Stimulated activated CD4-positive, alpha-beta T cell treated with anti-CD3 and anti-CD28 coated beads, Interleukin-4, amount 100 ng/mL, for 24 hours (primary cell): ENCODE measurements around the gene RBMS3.
"Not testable (repeated sequence)": the region's sequence is repeated elsewhere in the genome, so short reads cannot be mapped to it uniquely, and the experiment has no call there.

Experiments
- DNase-seq: peaks from one replicate; pipeline ENCODE4 v3.0.0-alpha.2; 2020

Gene RBMS3

GRCh38 chr3:29991198-29991597 lies 710.3 kb downstream of the RBMS3 start:
- DNase-seq = no peak

GRCh38 chr3:30002797-30003196 lies 721.9 kb downstream of the RBMS3 start:
- no peak for DNase-seq

GRCh38 chr3:30003741-30004140 lies 722.9 kb downstream of the RBMS3 start:
- DNase-seq = no peak

GRCh38 chr3:30004481-30004880 lies 723.6 kb downstream of the RBMS3 start:
- DNase-seq = no peak

GRCh38 chr3:30006111-30006510 lies 725.2 kb downstream of the RBMS3 start:
- DNase-seq = no peak

GRCh38 chr3:30007668-30008067 lies 726.8 kb downstream of the RBMS3 start:
- no peak for DNase-seq

- DNase-seq = no peak
Measured at GRCh38 chr3:30011237-30011803, 730.4 kb downstream of the RBMS3 start.

- peak; percentile 58 for DNase-seq
Measured at GRCh38 chr3:30012941-30013543, 732.2 kb downstream of the RBMS3 start.

GRCh38 chr3:30017901-30018300 lies 737.0 kb downstream of the RBMS3 start:
- DNase-seq = no peak

- DNase-seq = no peak
Measured at GRCh38 chr3:30020380-30020779, 739.5 kb downstream of the RBMS3 start.

- DNase-seq = no peak
Measured at GRCh38 chr3:30024466-30024865, 743.6 kb downstream of the RBMS3 start.

- DNase-seq = no peak
Measured at GRCh38 chr3:30026851-30027250, 746.0 kb downstream of the RBMS3 start.

GRCh38 chr3:30034246-30034991 lies 753.5 kb downstream of the RBMS3 start:
- DNase-seq = no peak

- DNase-seq = no peak
Measured at GRCh38 chr3:30035935-30036567, 755.2 kb downstream of the RBMS3 start.

GRCh38 chr3:30040126-30040525 lies 759.3 kb downstream of the RBMS3 start:
- DNase-seq = no peak

GRCh38 chr3:30041481-30041880 lies 760.6 kb downstream of the RBMS3 start:
- not testable (repeated sequence) for DNase-seq

- peak; percentile 69 for DNase-seq
Measured at GRCh38 chr3:30042274-30042859, 761.5 kb downstream of the RBMS3 start.

- DNase-seq = no peak
Measured at GRCh38 chr3:30042916-30043555, 762.2 kb downstream of the RBMS3 start.

GRCh38 chr3:30044515-30044914 lies 763.6 kb downstream of the RBMS3 start:
- DNase-seq = no peak

- no peak for DNase-seq
Measured at GRCh38 chr3:30048431-30048830, 767.6 kb downstream of the RBMS3 start.

- not testable (repeated sequence) for DNase-seq
Measured at GRCh38 chr3:30050116-30050515, 769.2 kb downstream of the RBMS3 start.

- no peak for DNase-seq
Measured at GRCh38 chr3:30059240-30059639, 778.4 kb downstream of the RBMS3 start.
